Sigmoid colon (tissue), 4 donors: ENCODE data around the gene FOXP1.

ENCODE experiments used
- CTCF ChIP-seq, 4 experiments: fragments of 450-650 bp in 3 of 4; fragments of 200-600 bp in 1 of 4; IDR thresholded peaks; one replicate each; pipeline ENCODE4 v1.5.1; 2016 to 2019; ENCODE audit warnings: antibody characterized with exemption in 4 of 4, mild to moderate bottlenecking in 3 of 4, moderate library complexity in 2 of 4
- POLR2A ChIP-seq, 2 donors: fragments of 450-650 bp; IDR thresholded peaks; one replicate each; pipeline ENCODE4 v1.6.1; 2016; ENCODE audit warnings: antibody characterized with exemption in 2 of 2, mild to moderate bottlenecking in 2 of 2, moderate library complexity in 2 of 2
- POLR2AphosphoS5 ChIP-seq, 4 donors: sonication (generic); formaldehyde crosslinking; IDR thresholded peaks; one replicate each; pipeline ENCODE4 v1.6.1; 2017; ENCODE audit warnings: antibody characterized with exemption in 4 of 4

DNA sequence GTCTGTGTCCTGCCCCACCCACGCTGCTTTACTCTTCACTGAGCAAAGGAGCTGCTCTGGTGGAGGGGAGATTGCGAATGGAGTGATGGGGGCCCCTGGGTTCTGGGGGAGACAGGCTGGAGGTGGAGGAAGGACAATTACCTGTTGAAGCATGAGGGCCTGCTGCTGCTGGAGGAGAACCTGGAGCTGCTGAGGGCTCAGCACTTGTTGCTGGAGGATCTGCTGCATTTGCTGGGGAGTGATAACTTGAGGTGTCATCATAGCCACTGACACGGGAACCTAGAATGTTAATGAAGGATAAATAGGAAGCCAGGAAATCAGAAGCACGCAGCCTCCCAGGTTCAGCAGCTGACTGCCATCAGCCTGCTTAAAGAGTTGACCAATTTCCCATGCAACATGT is 530.0 kb downstream of the FOXP1 start:
- TF ChIP-seq CTCF (IDR thresholded peaks at IDR 0.05), result no peak
- TF ChIP-seq POLR2AphosphoS5 (IDR thresholded peaks at IDR 0.05), result no peak
- no peak for TF ChIP-seq POLR2A (IDR thresholded peaks at IDR 0.05)
